DOHH2 (cell line): Measurements from ENCODE around the gene SORBS1.

Experiments used
- EZH2phosphoT487 ChIP-seq: fragments of 200-600 bp; sonication (generic); IDR thresholded peaks from 2 replicates; pipeline ENCODE4 v1.6.1; 2017; ENCODE audit warnings: borderline replicate concordance, mild to moderate bottlenecking, antibody characterized with exemption, low read length, moderate library complexity, mixed read lengths
- TF ChIP-seq, protein P1 (sequence below): fragments of 200-600 bp; sonication (generic); IDR thresholded peaks from one replicate; pipeline ENCODE4 v1.5.1; 2014; ENCODE audit warnings: antibody characterized with exemption, mild to moderate bottlenecking, low read depth, low read length; ENCODE audit not compliant: poor library complexity, severe bottlenecking

DNA sequence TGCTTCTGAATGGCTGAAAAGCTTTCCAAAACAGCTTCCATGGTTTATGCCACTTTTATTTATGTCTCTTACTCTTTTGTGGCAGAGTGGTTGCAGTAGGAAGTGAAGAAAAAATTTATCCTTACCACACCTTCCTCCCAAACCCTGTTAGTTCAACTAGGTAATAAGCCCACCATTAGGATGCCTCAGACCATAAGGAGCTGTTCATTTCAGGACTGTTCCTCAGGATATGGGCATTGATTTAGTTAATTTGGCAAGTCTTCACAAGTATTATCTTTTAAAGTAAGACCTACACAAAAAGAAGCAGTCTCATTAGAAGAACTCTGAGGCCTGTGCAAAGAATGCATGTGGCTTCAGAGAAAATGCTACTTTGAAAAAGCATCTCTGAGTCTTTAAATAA is 187.5 kb downstream of the SORBS1 start:
- TF ChIP-seq, protein P1, sequence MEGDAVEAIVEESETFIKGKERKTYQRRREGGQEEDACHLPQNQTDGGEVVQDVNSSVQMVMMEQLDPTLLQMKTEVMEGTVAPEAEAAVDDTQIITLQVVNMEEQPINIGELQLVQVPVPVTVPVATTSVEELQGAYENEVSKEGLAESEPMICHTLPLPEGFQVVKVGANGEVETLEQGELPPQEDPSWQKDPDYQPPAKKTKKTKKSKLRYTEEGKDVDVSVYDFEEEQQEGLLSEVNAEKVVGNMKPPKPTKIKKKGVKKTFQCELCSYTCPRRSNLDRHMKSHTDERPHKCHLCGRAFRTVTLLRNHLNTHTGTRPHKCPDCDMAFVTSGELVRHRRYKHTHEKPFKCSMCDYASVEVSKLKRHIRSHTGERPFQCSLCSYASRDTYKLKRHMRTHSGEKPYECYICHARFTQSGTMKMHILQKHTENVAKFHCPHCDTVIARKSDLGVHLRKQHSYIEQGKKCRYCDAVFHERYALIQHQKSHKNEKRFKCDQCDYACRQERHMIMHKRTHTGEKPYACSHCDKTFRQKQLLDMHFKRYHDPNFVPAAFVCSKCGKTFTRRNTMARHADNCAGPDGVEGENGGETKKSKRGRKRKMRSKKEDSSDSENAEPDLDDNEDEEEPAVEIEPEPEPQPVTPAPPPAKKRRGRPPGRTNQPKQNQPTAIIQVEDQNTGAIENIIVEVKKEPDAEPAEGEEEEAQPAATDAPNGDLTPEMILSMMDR: no peak
- TF ChIP-seq EZH2phosphoT487: no peak
